NCI-H446 treated with DMSO at 0.1 percent for 48 hours (cell line): Measurements from ENCODE around the gene CAV1.
A peak's percentile ranks its signal among the peaks of the same experiment; 100 is the strongest.

Source experiments
- DNase-seq: peaks from one replicate; lab custom pipeline; 2025; lab: John Stamatoyannopoulos, UW

CAV1 gene

GRCh38 chr7:116503835-116504234 is 21.0 kb upstream of the CAV1 start:
- DNase-seq, result no peak

GRCh38 chr7:116505278-116505677 is 19.6 kb upstream of the CAV1 start:
- DNase-seq, result no peak

GRCh38 chr7:116505823-116506222 is 19.0 kb upstream of the CAV1 start:
- DNase-seq, result no peak

DNA sequence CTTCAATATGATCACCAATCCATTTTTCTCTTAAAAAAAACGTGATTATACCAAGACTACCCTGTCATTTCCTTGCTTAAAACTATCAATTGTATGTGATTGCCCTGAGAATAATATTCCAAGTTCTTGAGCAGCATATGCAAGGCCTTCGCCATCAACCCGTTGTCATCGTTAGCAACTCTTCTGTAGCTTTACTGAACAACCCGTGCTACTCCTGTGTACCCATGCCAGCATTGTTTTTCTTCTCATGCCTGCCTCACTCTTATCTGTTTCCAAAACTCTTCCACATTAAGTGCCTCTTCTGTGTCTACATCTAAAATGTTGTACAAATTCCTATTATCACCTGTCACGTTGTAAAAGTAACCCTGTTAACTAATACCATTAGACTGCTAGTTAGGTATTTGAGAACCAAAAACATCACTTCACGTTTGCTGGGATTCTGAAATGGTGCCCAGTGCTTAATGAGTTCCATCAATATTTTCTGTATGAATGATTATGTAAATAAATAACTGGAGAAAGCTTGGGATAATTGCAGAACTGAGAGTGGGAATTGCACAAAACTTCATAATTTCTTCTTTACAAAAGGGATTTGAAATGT is 14.8 kb upstream of the CAV1 start:
- DNase-seq, result no peak

- no peak for DNase-seq
Measured at GRCh38 chr7:116510795-116511194, 14.0 kb upstream of the CAV1 start.

GRCh38 chr7:116511552-116512519 is 13.0 kb upstream of the CAV1 start:
- no peak for DNase-seq

GRCh38 chr7:116512520-116513188 is 12.2 kb upstream of the CAV1 start:
- DNase-seq, result no peak

DNA sequence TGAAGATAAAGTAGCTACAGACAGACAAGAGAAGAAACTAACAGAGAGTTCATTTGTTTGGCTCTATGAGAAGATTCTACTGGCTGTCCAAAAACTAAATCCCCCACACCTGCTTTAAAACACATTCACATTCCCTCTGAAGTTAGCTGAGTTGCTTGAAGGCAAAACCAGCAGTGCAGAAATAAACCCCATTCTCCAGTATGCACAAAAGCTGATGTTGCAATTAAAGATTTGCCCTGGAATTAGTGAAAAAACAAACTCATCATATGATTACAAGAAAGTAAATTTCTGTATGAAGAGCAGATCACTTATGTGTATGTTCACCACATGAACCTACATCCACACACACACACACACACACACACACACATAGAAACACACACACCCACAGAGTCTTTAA is 9.3 kb upstream of the CAV1 start:
- DNase-seq, result no peak

GRCh38 chr7:116516324-116516723 is 8.5 kb upstream of the CAV1 start:
- no peak for DNase-seq

DNA sequence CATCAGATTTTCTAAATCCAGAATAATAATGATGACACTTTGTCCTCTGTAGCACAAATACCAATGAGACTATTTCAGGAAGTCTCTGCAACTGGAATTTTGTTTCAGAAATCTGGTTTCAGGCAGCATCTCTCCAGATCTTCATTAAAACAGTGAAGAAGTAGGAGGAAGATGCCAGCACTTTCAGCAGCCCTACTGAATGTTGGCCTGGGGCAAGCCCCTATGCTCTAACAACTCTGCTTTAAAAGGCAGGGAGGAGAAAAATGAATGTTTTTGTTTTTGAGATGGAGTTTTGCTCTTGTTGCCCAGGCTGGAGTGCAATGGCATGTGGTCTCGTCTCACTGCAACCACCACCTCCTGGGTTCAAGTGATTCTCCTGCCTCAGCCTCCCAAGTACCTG is 7.2 kb upstream of the CAV1 start:
- no peak for DNase-seq

DNA sequence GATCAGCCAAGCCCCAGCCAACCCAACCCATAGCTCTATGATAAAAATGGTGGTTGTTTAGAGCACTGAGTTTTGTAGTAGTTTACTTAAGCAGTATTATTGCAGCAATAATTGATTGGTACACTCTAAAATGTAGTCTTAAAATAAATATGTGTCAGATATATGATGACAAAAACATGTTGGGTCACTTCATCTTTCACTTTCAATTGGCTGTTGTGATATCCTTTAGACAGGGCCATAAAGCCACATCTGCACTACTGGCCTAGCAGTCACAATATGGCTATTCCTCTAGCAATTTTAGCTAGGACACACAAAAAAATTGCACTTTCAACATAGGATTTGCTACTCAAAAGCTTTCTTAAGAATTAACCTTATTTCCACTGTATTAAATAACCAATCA is 5.9 kb upstream of the CAV1 start:
- no peak for DNase-seq

- no peak for DNase-seq
Measured at GRCh38 chr7:116521046-116521664, 3.7 kb upstream of the CAV1 start.

GRCh38 chr7:116522247-116522646 is 2.6 kb upstream of the CAV1 start:
- no peak for DNase-seq

DNA sequence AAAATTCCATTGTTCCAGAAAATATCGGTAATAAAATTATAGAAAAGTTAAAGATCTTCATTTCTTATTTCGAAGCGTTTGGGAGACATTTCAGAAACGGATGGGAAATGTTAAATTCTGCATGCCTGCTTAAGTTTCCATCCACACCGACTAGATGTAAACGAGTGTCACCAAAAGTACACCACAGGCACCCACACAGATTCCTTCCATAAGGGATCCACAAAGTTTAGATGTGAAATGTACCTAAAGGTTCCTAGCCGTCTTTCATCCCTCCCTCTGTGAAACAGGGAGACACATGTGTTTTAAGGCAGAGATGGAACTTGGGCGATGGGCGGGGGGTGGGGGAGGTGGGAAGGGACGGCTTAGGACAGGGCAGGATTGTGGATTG is 621 bp upstream of the CAV1 start:
- DNase-seq, result no peak

DNA sequence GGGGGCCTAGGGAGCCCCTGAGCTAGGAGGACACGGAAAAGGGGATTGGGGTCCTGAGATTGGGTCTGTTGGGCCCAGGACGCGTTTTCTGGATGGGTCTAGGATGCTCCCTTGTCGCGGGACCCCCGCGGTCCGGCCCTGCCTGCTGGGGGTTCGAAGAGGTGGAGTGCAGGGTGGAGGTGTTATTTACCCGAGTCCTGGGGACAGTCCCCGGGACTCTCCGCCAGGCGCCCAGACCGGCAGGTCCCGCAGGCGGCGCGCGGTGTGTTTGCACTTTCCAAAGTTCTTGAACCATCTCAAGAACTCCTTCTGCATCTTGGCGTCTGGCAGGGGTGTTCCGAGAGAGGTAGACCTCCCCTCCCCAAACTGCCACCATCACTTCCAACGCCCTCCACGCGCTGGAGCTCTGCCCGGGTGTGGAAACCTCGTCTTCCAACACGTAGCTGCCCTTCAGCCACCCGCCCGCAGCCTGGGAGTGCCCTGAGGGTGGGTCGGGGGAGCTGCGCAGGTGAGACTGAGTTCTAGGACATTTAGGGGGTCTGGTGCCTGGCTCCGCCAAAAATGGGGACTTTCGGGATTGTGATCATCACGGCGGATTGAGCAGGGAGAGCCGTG is 569 bp downstream of the CAV1 start:
- DNase-seq, result no peak

GRCh38 chr7:116525913-116526861 is 1.4 kb downstream of the CAV1 start:
- peak; percentile 17 for DNase-seq

DNA sequence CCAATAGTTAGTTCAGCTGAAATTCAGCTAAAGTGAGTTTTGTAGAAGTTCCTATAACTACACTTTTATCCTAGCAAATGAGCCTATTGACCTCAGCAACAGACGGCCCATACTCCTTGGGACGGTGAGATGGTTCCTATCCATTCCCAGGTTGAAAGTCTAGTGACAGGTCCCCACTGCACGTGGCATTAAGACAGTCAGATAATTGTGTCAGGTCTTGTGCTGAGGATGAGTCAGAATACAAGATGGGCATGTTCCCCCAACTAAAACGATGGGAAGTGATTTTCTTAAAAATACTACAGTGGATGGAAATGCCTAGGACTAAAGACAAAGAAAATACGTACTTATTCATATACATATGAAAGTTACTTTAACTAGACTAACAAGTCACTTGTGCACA is 2.1 kb downstream of the CAV1 start:
- no peak for DNase-seq

DNA sequence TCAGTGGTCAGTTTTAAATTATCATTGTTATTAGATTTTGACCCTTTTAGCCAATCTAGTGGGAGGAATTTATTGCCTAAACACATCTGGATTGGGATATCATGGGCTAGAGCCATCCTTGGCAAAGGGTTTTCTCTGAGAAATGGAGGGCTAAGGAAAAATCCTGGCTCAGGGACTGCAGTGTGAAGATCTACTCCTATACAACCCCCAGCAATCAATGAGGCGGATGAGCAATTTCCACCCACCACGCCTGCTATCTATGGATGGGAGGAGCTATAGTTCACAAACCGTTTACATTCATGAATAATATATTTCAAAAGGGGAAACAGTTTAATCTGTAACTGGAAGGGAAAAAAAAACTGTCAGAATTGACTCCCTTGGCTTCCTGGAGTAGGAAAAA is 2.7 kb downstream of the CAV1 start:
- no peak for DNase-seq

GRCh38 chr7:116528008-116528789 is 3.4 kb downstream of the CAV1 start:
- DNase-seq, result no peak

DNA sequence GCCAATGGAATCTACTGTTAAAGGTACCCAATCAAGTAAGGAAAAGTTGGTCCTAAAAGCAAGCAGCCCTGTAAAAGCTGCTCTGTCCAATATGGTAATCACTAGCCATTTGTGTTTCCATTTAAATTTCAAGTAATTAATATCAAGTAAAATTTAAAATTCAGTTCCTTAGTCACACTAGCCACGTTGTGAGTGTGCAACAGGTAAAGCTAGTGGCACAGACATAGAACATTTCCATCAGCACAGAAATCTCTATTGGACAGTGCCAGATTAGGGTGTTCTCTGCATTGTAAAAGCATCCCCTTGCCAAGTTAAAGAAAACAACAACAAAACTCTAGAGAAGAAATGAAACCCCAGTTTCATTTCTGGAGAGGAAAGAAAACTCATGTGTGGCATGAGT is 4.4 kb downstream of the CAV1 start:
- no peak for DNase-seq
